HL-60 (cell line): ENCODE data around the gene SMARCA4.

Experiments
- CTCF ChIP-seq: IDR thresholded peaks from one replicate; pipeline ENCODE4 v1.5.1; 2011; ENCODE audit warnings: low read length, control low read depth, inconsistent platforms; ENCODE audit not compliant: insufficient read depth
- GABPA ChIP-seq: IDR thresholded peaks from 2 replicates; pipeline ENCODE4 v1.6.1; 2012; ENCODE audit warnings: low read depth
- POLR2AphosphoS5 ChIP-seq: IDR thresholded peaks from 2 replicates; pipeline ENCODE4 v1.6.1; 2012; ENCODE audit warnings: low read depth
- REST ChIP-seq: IDR thresholded peaks from 2 replicates; pipeline ENCODE4 v1.6.1; 2012; ENCODE audit warnings: low read depth; ENCODE audit not compliant: insufficient replicate concordance
- SPI1 ChIP-seq: IDR thresholded peaks from 2 replicates; pipeline ENCODE4 v1.6.1; 2012; ENCODE audit warnings: low read depth, mild to moderate bottlenecking, borderline replicate concordance

GRCh38 chr19:11024259-11024658, 63.4 kb downstream of the SMARCA4 start:
- no peak for TF ChIP-seq CTCF
- TF ChIP-seq REST = no peak
- TF ChIP-seq POLR2AphosphoS5 = peak; percentile 26; the same call in 1 of the 2 replicates
- no peak for TF ChIP-seq GABPA
- no peak for TF ChIP-seq SPI1
